Measurements from ENCODE around the gene NOTCH3.

DNA sequence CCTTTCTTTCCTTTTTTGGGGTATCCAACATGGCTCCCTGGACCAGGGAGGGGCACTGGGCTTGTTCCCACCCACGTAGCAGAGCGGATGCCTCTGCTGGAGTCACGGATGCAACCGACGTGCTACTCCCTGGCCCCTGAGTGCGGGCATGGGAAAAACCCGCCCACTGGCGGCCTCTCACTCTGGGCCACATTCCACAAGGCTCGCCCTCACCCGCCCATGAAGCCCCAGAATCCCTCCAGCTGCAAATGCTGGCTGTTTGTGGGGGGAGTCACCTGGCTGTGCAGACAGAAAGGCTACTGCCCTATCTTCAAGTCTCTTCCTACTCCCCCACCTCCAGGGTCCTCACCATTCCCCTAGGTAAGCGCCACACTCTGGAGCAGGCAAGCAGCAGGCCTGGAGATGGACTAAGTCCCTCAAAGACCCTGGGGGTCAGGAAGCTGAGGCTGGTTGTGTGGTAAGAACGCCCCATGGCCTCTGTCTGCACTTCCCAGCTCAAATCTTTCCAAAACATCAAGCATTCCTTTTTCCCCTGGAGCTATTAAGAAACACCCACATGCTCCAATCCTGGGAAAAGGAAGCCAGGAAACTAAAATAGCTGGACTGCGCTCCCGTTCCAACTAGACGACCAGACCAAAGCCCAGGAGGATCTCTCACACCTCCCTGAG lies 49.3 kb upstream of the NOTCH3 start:
- TF ChIP-seq, protein P1, sequence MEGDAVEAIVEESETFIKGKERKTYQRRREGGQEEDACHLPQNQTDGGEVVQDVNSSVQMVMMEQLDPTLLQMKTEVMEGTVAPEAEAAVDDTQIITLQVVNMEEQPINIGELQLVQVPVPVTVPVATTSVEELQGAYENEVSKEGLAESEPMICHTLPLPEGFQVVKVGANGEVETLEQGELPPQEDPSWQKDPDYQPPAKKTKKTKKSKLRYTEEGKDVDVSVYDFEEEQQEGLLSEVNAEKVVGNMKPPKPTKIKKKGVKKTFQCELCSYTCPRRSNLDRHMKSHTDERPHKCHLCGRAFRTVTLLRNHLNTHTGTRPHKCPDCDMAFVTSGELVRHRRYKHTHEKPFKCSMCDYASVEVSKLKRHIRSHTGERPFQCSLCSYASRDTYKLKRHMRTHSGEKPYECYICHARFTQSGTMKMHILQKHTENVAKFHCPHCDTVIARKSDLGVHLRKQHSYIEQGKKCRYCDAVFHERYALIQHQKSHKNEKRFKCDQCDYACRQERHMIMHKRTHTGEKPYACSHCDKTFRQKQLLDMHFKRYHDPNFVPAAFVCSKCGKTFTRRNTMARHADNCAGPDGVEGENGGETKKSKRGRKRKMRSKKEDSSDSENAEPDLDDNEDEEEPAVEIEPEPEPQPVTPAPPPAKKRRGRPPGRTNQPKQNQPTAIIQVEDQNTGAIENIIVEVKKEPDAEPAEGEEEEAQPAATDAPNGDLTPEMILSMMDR (conservative IDR thresholded peaks at IDR 0.05 in 1 of 2, IDR thresholded peaks at IDR 0.05 in 1 of 2; ENCODE audit: low read depth in 1 of 2, low read length in 2 of 2): no peak
- TF ChIP-seq EZH2 (IDR thresholded peaks at IDR 0.05; ENCODE audit: low read length, missing control alignments): no peak
